GM10266 (cell line): Measurements from ENCODE around the gene FTO.

Source experiments
- DNase-seq: peaks from one replicate; pipeline ENCODE4 v3.0.0; 2012; ENCODE audit errors: extremely low spot score
- CTCF ChIP-seq: IDR thresholded peaks from 2 replicates; pipeline ENCODE4 v1.5.1; 2012; ENCODE audit warnings: mild to moderate bottlenecking, low read depth; ENCODE audit not compliant: control insufficient read depth, insufficient read depth; ENCODE audit errors: missing control alignments

The FTO gene

GRCh38 chr16:53966821-53967571 lies 263.0 kb downstream of the FTO start:
- no peak for TF ChIP-seq CTCF
- DNase-seq: no peak

- TF ChIP-seq CTCF: no peak
- no peak for DNase-seq
Observed at GRCh38 chr16:53967572-53967971, 263.6 kb downstream of the FTO start.

GRCh38 chr16:53968454-53968853 lies 264.5 kb downstream of the FTO start:
- no peak for TF ChIP-seq CTCF
- no peak for DNase-seq

- no peak for DNase-seq
- no peak for TF ChIP-seq CTCF
Observed at GRCh38 chr16:53968896-53969295, 264.9 kb downstream of the FTO start.

- no peak for DNase-seq
- TF ChIP-seq CTCF: no peak
Observed at GRCh38 chr16:53971616-53972015, 267.7 kb downstream of the FTO start.

- DNase-seq: no peak
- TF ChIP-seq CTCF: no peak
Observed at GRCh38 chr16:53973021-53973420, 269.1 kb downstream of the FTO start.

- TF ChIP-seq CTCF: no peak
- DNase-seq: no peak
Observed at GRCh38 chr16:53974484-53975080, 270.6 kb downstream of the FTO start.
